KOPT-K1 (cell line): Measurements from ENCODE around the gene FRMD3.

Experiments used
- H3K27ac ChIP-seq: fragments of 200-600 bp; sonication (generic); 2 replicates; pipeline ENCODE4 v1.5.1; 2016; ENCODE audit warnings: antibody characterized with exemption, mild to moderate bottlenecking, low read depth, low read length; ENCODE audit not compliant: poor library complexity, severe bottlenecking
- H3K36me3 ChIP-seq: fragments of 200-600 bp; sonication (generic); 2 replicates; pipeline ENCODE4 v1.5.1; 2017; ENCODE audit warnings: antibody characterized with exemption, mild to moderate bottlenecking, low read length, moderate library complexity; ENCODE audit not compliant: insufficient read depth
- H3K9me3 ChIP-seq: fragments of 200-600 bp; sonication (generic); 2 replicates; pipeline ENCODE4 v1.5.1; 2017; ENCODE audit warnings: antibody characterized with exemption, low read length, mild to moderate bottlenecking; ENCODE audit not compliant: insufficient read depth, poor library complexity, severe bottlenecking

Gene FRMD3

DNA sequence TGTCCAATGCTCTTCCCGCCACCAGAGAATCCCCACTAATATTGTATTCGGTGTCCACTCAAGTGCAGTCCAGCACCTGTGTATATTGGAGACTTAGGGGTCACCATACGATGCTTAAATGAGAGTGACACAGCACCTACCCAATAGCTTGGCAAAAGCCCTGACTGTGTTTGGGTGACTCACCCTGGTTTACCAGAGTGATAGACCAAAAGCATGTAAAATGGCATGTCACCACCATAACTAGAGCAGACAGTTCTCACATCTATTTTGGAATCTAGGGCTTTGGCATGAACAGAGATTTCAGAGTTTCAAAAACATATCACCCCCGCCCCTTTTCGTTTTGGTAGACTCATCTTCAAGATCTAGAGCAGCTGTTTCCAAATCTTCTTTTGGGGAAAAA lies 257.9 kb downstream of the FRMD3 start:
- H3K27ac ChIP-seq: no peak overlapping the region
- no peaks in the 10 kb centered on the region for H3K9me3 ChIP-seq
- H3K36me3 ChIP-seq: no peaks in the 10 kb centered on the region

DNA sequence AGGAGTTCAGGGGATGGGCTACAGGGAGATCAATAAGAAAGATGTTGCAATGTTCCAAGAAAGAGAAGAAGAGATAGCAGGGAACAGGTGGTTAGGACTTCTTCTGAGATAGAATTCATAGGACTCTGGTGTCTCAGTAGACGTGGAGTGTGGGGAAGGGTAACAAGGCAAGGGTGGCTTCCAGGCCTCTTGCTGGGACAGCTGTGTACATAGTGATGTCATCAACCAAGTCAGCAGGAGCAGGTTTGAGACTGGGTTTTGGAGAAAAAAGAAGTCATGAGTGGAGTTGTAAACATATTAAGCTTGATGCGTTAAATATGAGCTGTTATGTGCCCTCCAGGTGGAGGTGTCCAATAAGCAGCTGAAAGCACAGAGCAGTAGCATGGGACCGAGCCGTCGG lies 263.4 kb downstream of the FRMD3 start:
- Histone ChIP-seq H3K36me3 (no peaks in the 10 kb centered on the region), H3K9me3 (no peaks in the 10 kb centered on the region), H3K27ac (no peak overlapping the region)

DNA sequence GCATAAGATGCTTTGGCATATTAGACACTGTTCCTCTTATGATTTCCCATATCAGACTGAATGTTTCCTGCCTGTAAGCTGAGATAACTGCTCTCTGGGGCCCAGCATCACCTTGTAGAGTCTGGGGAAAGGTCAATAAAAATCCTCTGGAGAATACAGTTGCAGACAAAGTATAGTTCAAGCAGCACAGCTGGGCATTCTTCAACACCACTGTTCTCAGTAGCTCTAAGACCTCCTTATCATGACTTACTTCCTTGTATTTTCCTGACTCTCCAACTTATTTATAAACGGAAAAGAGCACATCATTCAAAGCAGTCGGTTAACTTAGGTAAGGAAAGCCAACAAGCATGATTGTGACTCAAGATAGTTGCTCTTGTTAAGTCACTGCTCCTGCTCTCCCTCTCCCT lies 266.5 kb downstream of the FRMD3 start:
- Histone ChIP-seq H3K9me3 (no peaks in the 10 kb centered on the region), H3K27ac (no peak overlapping the region), H3K36me3 (no peaks in the 10 kb centered on the region)

DNA sequence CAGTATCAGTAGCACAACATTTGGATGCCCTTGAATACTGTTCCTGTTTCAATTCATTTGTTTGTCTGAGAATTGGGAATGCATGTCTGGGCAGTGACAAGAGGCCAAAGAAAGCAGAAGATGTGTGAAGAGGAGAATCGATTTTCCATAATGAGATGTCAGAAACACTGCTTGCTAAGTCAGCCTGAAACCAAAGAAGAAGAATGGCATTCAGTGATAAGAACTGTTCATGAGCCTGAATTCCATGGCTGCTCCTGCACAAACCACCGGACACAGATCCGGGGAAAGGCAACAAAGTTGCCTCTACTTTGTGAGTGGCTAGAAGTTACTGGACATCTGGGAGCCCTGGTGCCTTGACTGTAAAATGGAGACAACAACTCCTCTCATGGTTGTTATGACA lies 268.1 kb downstream of the FRMD3 start:
- H3K36me3 ChIP-seq: no peaks in the 10 kb centered on the region
- H3K27ac ChIP-seq: no peak overlapping the region
- H3K9me3 ChIP-seq: no peaks in the 10 kb centered on the region

DNA sequence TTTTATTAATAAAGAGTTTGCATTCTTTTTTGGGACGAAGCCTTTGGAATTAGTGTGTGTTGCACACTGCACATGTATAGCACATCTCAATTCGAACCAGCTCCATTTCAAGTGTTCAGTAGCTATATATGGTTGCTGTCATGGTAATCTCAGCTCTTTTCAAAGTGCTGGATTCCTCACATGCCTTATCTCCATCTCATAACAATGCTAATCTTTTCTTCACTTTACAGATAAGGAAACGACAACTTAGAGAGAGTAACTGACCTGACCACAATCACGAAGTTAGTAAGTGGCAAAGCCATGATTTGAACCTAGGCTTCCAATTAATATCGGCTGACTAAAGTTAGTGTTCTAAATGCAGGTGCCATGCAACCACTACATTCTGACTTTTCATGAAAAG lies 270.5 kb downstream of the FRMD3 start:
- Histone ChIP-seq H3K36me3 (no peaks in the 10 kb centered on the region), H3K9me3 (no peaks in the 10 kb centered on the region), H3K27ac (no peak overlapping the region)

DNA sequence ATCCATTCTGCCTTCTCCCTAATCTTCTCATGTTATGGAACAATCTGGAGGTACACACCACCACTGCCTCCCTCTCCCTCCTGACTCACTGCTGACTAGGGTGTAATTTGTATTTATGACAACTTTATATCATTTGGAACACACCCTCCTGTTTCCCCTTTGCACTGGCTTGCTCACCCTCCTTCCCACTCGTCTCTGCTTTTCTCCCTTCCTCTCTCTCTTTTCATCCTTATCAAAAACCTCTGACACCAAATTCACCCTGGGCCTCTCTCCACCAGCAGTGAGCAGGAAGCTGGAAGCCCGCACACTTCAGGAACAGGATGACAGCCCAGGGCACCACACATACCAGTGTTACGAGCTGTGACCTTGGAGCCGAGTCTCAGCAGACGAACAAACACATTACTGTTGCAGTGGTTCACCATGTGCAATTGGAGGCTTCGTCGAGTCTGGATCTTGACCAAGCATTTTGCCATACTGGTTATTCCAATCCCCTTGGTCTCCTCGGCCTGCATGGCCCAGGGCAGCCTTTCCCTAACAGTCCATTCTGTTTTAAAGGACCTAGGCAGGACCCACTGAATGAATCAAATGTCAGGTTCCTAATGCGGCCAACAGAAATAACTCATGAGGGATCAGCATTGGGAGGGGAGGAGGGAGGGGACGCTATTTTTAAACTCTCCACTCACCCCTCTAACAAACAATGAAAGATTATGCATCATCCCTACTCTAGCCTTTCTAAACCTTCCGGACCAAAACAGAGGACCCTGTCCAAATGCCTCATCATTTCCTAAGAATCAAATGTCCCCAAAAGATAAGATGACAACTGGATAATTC lies 271.3 kb downstream of the FRMD3 start:
- Histone ChIP-seq H3K36me3 (no peaks in the 10 kb centered on the region), H3K9me3 (no peaks in the 10 kb centered on the region), H3K27ac (no peak overlapping the region)

DNA sequence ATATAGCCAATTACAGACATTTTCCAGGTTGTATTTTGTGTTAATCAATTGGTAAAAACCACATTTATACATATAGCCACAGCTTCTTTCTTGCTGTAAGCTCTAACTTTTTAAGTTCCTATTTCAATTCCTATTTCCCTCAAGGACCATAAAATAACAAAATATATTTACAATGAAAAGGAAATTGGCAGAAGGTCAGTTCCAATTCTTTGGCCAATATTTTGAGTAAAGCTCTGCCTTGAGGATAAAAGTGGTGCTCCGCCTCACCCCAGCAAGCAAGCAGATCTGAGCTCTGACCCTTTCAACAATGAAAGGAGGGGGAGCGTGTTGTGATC lies 271.9 kb downstream of the FRMD3 start:
- Histone ChIP-seq H3K36me3 (no peaks in the 10 kb centered on the region), H3K27ac (no peak overlapping the region), H3K9me3 (no peaks in the 10 kb centered on the region)

DNA sequence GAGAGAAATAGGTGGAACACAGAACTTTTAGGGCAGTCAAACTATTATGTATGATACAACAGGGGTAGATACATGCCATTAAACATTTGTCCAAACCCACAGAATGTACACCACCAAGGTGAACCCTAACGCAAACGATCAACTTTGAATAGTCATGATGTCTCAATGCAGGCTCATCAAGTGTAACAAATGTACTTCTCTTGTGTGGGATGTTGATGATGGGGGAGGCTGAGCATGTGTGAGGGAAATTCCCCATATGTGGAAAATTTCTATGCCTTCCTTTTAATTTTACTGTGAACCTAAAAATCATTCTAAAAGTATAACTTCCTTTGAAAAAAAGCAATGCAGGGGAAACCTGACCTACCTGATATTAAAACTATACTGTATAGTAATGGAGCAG lies 273.9 kb downstream of the FRMD3 start:
- Histone ChIP-seq H3K27ac (no peak overlapping the region), H3K36me3 (no peaks in the 10 kb centered on the region), H3K9me3 (no peaks in the 10 kb centered on the region)

DNA sequence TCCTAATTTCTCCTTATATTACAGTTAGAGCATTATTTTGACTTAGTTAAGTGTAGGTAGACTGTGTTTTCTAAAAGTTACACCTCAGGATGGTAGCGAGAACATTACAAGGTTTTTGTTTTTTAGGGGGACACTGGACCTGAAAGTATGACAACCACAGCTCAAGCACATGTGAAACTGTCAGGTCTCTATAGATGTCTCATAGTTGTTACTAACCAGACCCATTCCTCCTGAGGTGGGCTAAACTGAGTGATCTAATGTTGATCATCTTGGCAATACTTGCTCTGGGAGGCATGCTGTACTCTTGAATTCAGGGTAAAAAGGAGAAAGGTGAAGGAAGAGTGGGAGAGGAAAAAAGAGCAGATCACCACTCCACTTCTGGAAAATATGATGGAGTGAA lies 278.6 kb downstream of the FRMD3 start:
- H3K36me3 ChIP-seq: no peaks in the 10 kb centered on the region
- H3K27ac ChIP-seq: no peak overlapping the region
- no peaks in the 10 kb centered on the region for H3K9me3 ChIP-seq

DNA sequence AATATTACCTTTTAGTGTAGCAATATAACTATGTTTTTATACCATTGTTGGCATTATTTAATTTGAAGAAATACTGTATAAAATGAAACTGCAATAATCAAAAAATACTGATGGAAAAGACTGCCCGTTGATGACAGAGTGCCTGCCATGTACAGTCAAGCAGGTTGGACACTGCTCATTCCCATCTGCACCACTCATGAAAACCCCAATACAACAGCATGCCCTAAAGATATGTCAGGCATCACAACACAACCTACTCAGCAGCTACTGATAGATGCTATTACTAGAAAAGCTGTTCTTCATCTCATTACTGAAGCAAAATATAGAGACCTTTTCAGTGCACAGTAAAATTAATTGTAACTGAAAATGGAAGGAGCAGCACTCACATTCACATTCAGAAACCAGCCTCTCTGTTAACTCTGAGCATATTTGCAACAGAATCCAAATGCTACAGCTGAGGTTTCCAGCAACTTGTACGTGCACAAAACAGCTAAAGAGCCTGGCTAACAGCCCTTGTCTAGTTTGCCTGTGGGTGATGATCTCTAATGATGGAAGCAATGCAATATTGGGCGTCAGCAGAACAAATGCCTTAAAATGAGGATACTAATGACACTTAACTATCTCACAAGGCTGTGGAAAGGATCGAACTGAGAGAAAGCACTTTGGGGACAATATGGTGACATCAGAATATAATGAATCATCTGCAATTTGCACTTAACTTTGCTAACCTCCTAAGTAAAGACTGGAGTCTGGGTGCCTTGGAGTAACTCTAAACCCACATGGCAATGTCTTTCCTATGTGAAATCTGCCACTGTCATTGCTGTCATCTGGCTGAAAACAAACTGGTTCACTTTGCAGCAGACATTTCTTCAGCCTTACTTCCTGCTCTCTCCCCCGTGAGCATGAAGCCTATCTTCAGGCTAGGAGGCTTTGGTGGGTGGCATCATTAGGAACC lies 280.0 kb downstream of the FRMD3 start:
- no peaks in the 10 kb centered on the region for H3K36me3 ChIP-seq
- no peaks in the 10 kb centered on the region for H3K9me3 ChIP-seq
- H3K27ac ChIP-seq: no peak overlapping the region

DNA sequence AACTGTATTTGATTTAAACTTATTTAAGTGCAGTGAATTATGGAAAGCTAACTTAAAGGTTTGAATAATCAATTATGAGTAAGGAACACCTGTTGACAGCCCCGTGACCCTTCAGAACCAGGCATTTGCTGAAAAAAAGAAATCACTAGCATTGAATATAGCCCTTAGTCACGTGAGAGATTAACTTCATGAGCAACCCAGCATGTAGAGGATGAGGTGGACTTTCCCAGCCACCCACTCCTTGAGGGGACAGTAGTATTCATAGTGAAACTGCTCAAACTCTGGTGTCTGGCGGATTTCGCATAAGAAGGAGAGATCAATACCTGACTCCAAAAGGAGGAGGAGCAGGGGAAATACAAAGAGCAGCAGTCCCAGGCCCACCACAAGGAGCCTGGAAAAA lies 290.5 kb downstream of the FRMD3 start:
- Histone ChIP-seq H3K36me3 (no peaks in the 10 kb centered on the region), H3K27ac (no peak overlapping the region), H3K9me3 (no peaks in the 10 kb centered on the region)

DNA sequence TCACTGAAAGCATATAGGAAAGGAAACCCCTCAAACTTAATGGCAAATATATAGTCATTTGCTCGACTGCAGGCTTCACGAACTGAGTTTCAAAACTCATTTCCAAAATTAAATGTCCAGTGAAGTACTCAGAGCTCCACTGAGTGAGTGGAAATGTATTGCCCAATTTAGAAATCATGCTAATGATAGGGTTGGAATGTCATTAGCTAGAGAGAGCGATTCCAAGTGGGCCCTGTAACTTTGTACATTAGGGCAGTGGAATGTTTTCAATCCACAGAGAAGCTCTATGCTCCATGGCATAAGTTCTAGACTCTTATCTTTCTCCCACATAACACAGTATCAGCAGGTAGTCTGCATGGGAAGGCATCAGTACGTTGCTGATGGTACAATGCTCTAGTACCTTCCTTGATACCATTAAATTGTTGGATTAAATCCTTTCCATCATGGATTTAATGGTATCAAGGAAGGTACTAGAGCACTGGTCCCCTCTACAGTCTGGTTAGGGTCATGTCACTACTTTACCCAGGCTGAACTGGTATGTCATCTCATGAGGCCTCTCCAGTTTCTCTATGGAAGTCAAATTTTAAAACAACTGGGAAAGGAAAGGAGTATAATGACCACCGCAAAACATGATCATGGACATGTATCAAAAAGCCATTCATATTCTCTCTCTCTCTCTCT lies 292.1 kb downstream of the FRMD3 start:
- H3K9me3 ChIP-seq: no peaks in the 10 kb centered on the region
- no peak overlapping the region for H3K27ac ChIP-seq
- H3K36me3 ChIP-seq: no peaks in the 10 kb centered on the region

DNA sequence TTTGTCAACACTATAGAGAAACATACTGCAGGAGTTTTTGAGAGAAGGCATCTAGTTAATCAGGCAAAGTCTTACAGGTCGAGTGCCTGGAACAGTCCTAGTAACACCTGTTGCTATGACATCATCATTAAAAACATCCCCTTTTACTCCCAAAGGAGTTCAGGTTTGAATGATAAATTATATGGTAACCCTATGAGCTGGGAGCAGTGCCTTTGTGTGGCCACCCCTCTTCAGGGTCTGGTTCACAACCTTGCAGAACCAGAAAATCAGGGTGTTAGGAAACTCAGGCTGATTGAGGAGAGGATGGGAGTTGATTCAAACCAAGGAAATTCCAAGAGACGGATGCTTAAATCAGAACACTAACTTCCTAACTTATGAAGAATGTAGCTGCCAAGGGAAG lies 296.1 kb downstream of the FRMD3 start:
- no peaks in the 10 kb centered on the region for H3K9me3 ChIP-seq
- H3K36me3 ChIP-seq: no peaks in the 10 kb centered on the region
- no peak overlapping the region for H3K27ac ChIP-seq

DNA sequence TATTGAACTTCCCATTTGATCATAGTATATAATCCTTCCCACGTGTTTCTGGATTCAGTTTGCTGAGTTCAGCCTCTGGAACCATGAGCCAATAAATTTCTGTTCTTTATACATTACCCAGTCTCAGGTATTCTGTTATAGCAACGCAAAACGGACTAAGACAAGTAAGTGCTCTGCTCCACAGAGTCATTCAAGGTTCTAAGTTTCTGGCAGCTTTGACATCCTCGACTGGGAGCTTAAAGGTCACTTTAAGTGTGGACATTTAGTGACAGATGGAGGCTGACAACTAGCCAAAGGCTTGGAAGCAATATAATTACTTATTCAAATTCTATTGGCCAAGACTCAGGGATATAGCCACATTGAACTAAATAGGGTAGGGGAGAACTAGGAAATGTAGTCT lies 297.5 kb downstream of the FRMD3 start:
- Histone ChIP-seq H3K36me3 (no peaks in the 10 kb centered on the region), H3K9me3 (no peaks in the 10 kb centered on the region), H3K27ac (no peak overlapping the region)

DNA sequence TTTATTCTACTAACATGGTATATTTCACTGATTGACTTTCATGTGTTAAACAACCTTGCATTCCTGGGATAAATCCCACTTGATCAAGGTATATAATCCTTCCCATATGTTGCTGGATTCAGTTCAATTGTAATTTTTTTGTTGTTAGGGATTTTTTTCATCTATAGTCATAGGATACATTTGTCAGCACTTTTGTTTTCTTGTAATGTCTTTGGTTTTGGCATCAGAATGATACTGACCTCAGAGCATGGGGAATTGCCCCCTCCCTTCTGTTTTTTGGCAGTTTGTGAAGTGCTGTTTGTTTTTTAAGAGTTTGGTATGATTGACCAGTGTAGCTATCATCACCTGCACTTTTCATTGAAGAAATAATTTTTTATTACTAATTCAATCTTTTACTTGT lies 298.5 kb downstream of the FRMD3 start:
- no peak overlapping the region for H3K27ac ChIP-seq
- H3K9me3 ChIP-seq: no peaks in the 10 kb centered on the region
- no peaks in the 10 kb centered on the region for H3K36me3 ChIP-seq
